Endothelial cell of umbilical vein (primary cell): ENCODE results near the gene PTPRZ1.

Experiments used
- EZH2 ChIP-seq: IDR thresholded peaks from 2 replicates; pipeline ENCODE4 v1.6.1; 2012; ENCODE audit warnings: borderline replicate concordance, low read depth, mild to moderate bottlenecking, moderate library complexity, low read length, inconsistent platforms; ENCODE audit not compliant: severe bottlenecking
- JUN ChIP-seq: IDR thresholded peaks from 2 replicates; pipeline ENCODE4 v1.6.1; 2011; ENCODE audit warnings: borderline replicate concordance, low read depth; ENCODE audit not compliant: insufficient read length, insufficient read depth
- MYC ChIP-seq: IDR thresholded peaks from one replicate; pipeline ENCODE4 v1.6.1; 2011; ENCODE audit warnings: mild to moderate bottlenecking, low read depth, low read length
- POLR2A ChIP-seq: IDR thresholded peaks from 2 replicates; pipeline ENCODE4 v1.6.1; 2012; ENCODE audit warnings: low read depth, mild to moderate bottlenecking, control low read depth, low read length
- POLR2AphosphoS5 ChIP-seq: IDR thresholded peaks from 2 replicates; pipeline ENCODE4 v1.6.1; 2012; ENCODE audit warnings: low read depth, mild to moderate bottlenecking, control low read depth, low read length, moderate library complexity; ENCODE audit not compliant: insufficient read depth
- TF ChIP-seq, protein P1 (sequence below), 2 donors: IDR thresholded peaks; 1 replicate in 1 of 2; 2 replicates in 1 of 2; pipeline ENCODE4 v1.5.1; 2011; ENCODE audit warnings: low read length in 2 of 2, mild to moderate bottlenecking in 2 of 2, moderate library complexity in 2 of 2, control low read depth in 1 of 2, inconsistent platforms in 1 of 2, low read depth in 1 of 2; ENCODE audit not compliant: insufficient read depth in 1 of 2; ENCODE audit errors: extremely low read depth in 1 of 2
- TF ChIP-seq, protein P2 (sequence below): IDR thresholded peaks from 2 replicates; pipeline ENCODE4 v1.6.1; 2011; ENCODE audit not compliant: insufficient read depth, insufficient read length

DNA sequence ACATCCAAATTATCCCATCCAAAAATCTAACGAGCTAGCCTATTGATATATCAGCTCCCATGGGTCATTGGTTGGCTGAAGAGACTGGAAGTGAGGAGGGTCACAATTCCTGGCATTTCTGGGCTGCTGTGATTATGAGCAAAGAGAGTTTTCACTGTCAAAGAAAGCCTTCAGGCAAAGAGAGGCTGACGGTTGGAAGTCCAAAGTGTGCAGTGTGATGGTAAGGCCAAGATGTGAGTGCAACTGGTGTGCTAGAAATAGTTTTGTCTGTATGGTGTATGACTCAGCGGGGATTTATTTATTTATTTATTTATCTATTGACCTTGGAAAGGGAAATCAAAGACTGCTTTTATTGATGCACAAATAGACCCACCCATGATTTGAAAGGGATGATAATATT lies 196.0 kb downstream of the PTPRZ1 start:
- no peak for TF ChIP-seq POLR2A
- TF ChIP-seq, protein P1, sequence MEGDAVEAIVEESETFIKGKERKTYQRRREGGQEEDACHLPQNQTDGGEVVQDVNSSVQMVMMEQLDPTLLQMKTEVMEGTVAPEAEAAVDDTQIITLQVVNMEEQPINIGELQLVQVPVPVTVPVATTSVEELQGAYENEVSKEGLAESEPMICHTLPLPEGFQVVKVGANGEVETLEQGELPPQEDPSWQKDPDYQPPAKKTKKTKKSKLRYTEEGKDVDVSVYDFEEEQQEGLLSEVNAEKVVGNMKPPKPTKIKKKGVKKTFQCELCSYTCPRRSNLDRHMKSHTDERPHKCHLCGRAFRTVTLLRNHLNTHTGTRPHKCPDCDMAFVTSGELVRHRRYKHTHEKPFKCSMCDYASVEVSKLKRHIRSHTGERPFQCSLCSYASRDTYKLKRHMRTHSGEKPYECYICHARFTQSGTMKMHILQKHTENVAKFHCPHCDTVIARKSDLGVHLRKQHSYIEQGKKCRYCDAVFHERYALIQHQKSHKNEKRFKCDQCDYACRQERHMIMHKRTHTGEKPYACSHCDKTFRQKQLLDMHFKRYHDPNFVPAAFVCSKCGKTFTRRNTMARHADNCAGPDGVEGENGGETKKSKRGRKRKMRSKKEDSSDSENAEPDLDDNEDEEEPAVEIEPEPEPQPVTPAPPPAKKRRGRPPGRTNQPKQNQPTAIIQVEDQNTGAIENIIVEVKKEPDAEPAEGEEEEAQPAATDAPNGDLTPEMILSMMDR (IDR thresholded peaks at IDR 0.05; ENCODE audit: extremely low read depth in 1 of 2, insufficient read depth in 1 of 2, low read depth in 1 of 2, low read length in 2 of 2) = no peak
- TF ChIP-seq, protein P2, sequence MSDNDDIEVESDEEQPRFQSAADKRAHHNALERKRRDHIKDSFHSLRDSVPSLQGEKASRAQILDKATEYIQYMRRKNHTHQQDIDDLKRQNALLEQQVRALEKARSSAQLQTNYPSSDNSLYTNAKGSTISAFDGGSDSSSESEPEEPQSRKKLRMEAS = no peak
- no peak for TF ChIP-seq POLR2AphosphoS5
- TF ChIP-seq EZH2 = no peak
- no peak for TF ChIP-seq MYC
- no peak for TF ChIP-seq JUN
